Renal cortex interstitium (tissue), 11 donors: ENCODE data around the gene HERPUD1. TPM values are rescaled to one million over a fixed set of nuclear protein-coding genes. Genes with fewer than 3 reads are reported as not detected.
"Not testable (repeated sequence)": the region's sequence is repeated elsewhere in the genome, so short reads cannot be mapped to it uniquely, and the experiment has no call there.

Source experiments
- DNase-seq, 11 donors: peaks; one replicate each; pipeline ENCODE4 v3.0.0-alpha.2; 2013; ENCODE audit warnings: low read depth in 9 of 11, low spot score in 4 of 11; ENCODE audit errors: extremely low read depth in 1 of 11
- polyA plus RNA-seq, 3 donors: library from polyadenylated mRNA; unstranded; fragments of 120-200 nt; gene quantifications; one replicate each; pipeline ENCODE4 v1.2.1, GENCODE V29; 2013; ENCODE audit not compliant: insufficient read length in 3 of 3

Gene HERPUD1
- polyA plus RNA-seq, 3 donors = 111 to 145 (median 131) TPM

- DNase-seq = no peak
Observed at GRCh38 chr16:56927471-56927870, 4.5 kb upstream of the HERPUD1 start.

DNA sequence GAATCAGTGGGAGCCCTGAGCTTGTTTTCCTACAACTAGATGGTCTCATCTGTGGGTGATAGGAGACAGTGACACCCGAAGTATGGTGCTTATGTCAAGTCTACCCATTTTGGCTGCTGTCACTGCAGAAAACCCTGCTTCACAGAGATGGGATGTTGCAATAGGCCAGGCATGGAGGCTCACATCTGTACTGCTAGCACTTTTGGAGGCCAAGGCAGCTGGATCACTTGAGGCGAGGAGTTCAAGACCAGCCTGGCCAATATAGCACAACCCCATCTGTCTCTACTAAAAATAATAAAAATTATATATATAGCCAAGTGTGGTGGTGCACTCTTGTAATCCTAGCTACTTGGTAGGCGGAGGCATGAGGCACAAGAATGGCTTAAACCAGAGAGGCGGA lies 2.3 kb upstream of the HERPUD1 start:
- DNase-seq = no peak

GRCh38 chr16:56930486-56931270 lies 1.3 kb upstream of the HERPUD1 start:
- DNase-seq = no peak

GRCh38 chr16:56931271-56931891 lies 561 bp upstream of the HERPUD1 start:
- no peak for DNase-seq

GRCh38 chr16:56932721-56933619 lies 1.0 kb downstream of the HERPUD1 start:
- peak in 3 of 11 donors; percentile 39 to 54 (median 46) for DNase-seq

- DNase-seq = no peak
Observed at GRCh38 chr16:56933828-56934598, 2.1 kb downstream of the HERPUD1 start.

GRCh38 chr16:56934599-56935145 lies 2.7 kb downstream of the HERPUD1 start:
- DNase-seq = not testable (repeated sequence)

- no peak for DNase-seq
Observed at GRCh38 chr16:56935201-56935600, 3.3 kb downstream of the HERPUD1 start.

DNA sequence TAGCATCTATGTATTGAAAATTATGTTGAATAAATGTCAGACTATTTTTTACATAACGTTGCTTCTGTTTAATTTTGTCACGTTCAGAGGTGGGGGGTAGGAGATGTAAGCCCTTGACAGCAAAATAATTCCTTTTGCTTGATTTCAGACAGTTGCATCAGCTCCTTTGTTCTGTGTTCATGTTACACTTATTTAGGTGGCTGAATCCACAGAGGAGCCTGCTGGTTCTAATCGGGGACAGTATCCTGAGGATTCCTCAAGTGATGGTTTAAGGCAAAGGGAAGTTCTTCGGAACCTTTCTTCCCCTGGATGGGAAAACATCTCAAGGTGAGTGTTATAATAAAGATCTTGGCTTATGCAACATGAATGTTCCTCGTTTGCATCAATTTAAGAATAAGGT lies 4.5 kb downstream of the HERPUD1 start:
- no peak for DNase-seq

- no peak for DNase-seq
Observed at GRCh38 chr16:56936950-56937349, 5.0 kb downstream of the HERPUD1 start.

DNA sequence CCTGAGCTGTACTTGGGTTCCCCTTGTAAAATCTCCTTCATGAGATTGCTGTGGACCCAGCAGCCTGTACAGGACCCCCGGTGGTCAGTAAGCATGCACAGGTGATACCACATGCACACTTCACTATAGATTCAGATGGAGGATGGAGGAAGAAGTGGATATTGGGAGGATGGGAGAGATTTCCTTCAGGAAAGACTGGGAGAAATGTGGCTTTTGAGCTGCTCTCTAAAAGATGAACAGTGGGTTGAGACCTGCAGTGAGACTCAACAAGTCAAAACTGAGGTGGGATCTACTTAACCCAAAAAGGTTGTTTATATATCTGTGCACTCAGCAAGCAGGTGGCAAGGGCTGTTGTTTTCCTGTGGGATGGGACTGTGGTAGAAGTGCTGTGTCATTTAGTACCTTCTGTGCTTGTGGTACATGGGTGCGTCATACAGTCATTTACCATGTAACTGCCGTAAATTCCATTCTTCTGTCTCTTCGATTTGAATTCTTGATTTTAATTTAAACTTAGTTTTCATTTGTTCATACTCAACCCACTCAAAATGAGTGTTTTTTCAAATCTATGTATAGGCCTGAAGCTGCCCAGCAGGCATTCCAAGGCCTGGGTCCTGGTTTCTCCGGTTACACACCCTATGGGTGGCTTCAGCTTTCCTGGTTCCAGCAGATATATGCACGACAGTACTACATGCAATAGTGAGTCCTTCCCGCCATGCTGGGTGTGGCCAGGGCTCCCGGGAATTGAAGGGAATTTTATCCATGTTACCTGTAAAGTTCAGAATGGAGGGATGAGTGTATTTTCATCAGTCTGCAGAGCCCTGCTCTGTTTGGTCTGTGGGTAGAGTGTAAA lies 6.9 kb downstream of the HERPUD1 start:
- no peak for DNase-seq

DNA sequence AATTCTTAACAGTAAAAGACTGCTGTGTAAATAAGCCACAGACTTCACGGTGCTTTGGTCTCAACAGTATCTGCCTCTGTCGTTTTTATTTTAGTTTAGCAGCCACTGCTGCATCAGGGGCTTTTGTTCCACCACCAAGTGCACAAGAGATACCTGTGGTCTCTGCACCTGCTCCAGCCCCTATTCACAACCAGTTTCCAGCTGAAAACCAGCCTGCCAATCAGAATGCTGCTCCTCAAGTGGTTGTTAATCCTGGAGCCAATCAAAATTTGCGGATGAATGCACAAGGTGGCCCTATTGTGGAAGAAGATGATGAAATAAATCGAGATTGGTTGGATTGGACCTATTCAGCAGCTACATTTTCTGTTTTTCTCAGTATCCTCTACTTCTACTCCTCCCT lies 7.9 kb downstream of the HERPUD1 start:
- no peak for DNase-seq

- DNase-seq = no peak
Observed at GRCh38 chr16:56941092-56941491, 9.2 kb downstream of the HERPUD1 start.

- no peak for DNase-seq
Observed at GRCh38 chr16:56941856-56942331, 10.0 kb downstream of the HERPUD1 start.

GRCh38 chr16:56943761-56944375 lies 11.9 kb downstream of the HERPUD1 start:
- DNase-seq = no peak

DNA sequence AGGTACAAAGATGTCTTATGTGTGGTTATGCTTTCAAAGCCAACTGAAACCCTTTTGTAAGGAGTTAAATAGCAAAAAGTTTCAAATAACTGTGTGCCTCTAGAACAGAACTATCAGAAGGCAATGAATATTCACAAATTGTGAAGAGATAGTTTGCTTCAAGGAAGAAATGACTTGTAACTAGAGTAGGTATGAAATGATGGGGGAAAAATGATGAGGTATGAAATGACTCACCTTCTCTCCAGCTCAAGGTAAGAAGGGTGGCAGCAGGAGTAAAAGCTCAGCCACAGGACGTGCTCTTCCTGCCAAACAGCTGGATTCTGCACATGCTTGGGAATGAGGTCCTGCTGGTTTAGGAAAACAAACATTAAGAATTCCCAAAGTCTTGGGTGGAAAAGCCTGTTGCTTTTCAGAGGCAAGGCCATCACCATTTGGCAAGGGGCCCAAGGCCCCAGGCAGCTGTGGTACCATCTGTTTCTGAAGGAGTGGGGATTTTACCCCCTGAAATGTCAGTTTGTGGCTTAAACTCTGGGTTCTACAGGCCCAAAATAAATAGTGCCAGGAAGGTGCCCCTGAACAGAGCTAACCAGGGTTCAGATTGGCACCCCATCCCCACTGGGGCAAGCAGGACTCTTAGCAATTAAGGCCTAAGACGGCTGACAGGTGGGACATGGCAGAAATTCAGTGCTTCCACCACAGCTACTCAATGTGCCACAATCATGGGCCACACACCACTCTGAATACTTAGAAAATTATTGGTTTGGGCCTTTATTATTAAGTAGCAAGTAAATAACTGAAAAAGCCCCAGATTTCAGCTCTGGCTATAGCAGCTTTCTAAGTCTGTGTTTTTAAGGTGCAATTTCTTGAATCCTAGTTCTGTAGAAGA lies 13.3 kb downstream of the HERPUD1 start:
- DNase-seq = no peak
